Hepatocyte (in vitro differentiated cells): ENCODE data around the gene PHLDA2. TPM values are rescaled to one million over a fixed set of nuclear protein-coding genes. Genes with fewer than 3 reads are reported as not detected.

Experiments
- DNase-seq: peaks from one replicate; pipeline ENCODE4 v3.0.0-alpha.2; 2016; ENCODE audit warnings: low spot score
- H2AFZ ChIP-seq: fragments of 200-600 bp; sonication (generic); 2 replicates; pipeline ENCODE4 v1.6.0; 2016; ENCODE audit warnings: antibody characterized with exemption, mild to moderate bottlenecking
- H3K27ac ChIP-seq: fragments of 200-600 bp; sonication (generic); 2 replicates; pipeline ENCODE4 v1.5.1; 2016; ENCODE audit warnings: mild to moderate bottlenecking
- H3K27me3 ChIP-seq: fragments of 200-600 bp; sonication (generic); 2 replicates; pipeline ENCODE4 v1.6.1; 2016
- H3K36me3 ChIP-seq: fragments of 200-600 bp; sonication (generic); replicated peaks from 2 replicates; pipeline ENCODE4 v1.5.1; 2016; ENCODE audit warnings: low read depth; ENCODE audit not compliant: insufficient read depth
- H3K4me1 ChIP-seq: fragments of 200-600 bp; sonication (generic); 2 replicates; pipeline ENCODE4 v1.5.1; 2016; ENCODE audit warnings: mild to moderate bottlenecking, moderate library complexity; ENCODE audit not compliant: insufficient read depth
- H3K4me2 ChIP-seq: fragments of 200-600 bp; sonication (generic); 2 replicates; pipeline ENCODE4 v1.6.0; 2016
- H3K4me3 ChIP-seq: fragments of 200-600 bp; sonication (generic); 2 replicates; pipeline ENCODE4 v1.5.1; 2016; ENCODE audit warnings: mild to moderate bottlenecking
- H3K79me2 ChIP-seq: fragments of 200-600 bp; sonication (generic); 2 replicates; pipeline ENCODE4 v1.6.0; 2017; ENCODE audit warnings: mild to moderate bottlenecking
- H3K9me2 ChIP-seq: fragments of 200-600 bp; sonication (generic); replicated peaks from 2 replicates; pipeline ENCODE4 v1.6.0; 2017; ENCODE audit warnings: mild to moderate bottlenecking; ENCODE audit not compliant: insufficient read depth
- H3K9me3 ChIP-seq: fragments of 200-600 bp; sonication (generic); 2 replicates; pipeline ENCODE4 v1.5.1; 2016; ENCODE audit warnings: low read depth, mild to moderate bottlenecking
- H4K20me1 ChIP-seq: fragments of 200-600 bp; sonication (generic); 2 replicates; pipeline ENCODE4 v1.6.0; 2016; ENCODE audit warnings: mild to moderate bottlenecking; ENCODE audit not compliant: insufficient read depth, poor library complexity, severe bottlenecking
- CTCF ChIP-seq: fragments of 200-600 bp; sonication (generic); IDR thresholded peaks from 2 replicates; pipeline ENCODE4 v1.5.1; 2016; ENCODE audit warnings: antibody characterized with exemption, mild to moderate bottlenecking; ENCODE audit not compliant: poor library complexity
- EZH2 ChIP-seq: fragments of 200-600 bp; sonication (generic); IDR thresholded peaks from 2 replicates; pipeline ENCODE4 v1.6.1; 2016; ENCODE audit warnings: antibody characterized with exemption, mild to moderate bottlenecking, borderline replicate concordance
- EZH2phosphoT487 ChIP-seq: fragments of 200-600 bp; sonication (generic); IDR thresholded peaks from one replicate; pipeline ENCODE4 v1.6.1; 2018; ENCODE audit warnings: antibody characterized with exemption, mild to moderate bottlenecking, low read depth, moderate library complexity; ENCODE audit not compliant: unreplicated experiment, severe bottlenecking
- WGBS: methylation state at CpG from one replicate; pipeline ENCODE4 v1.1.6; 2016; ENCODE audit warnings: low lambda C conversion rate; ENCODE audit errors: missing lambda C conversion rate; 5-methylcytosine and 5-hydroxymethylcytosine counted together
- polyA plus RNA-seq: library from polyadenylated mRNA; unstranded; fragments of >200 nt; fragmentation: Nextera tagmentation; extraction: Ambion mirVana; gene quantifications from 2 replicates; pipeline ENCODE4 v1.2.1, GENCODE V29; 2016
- total RNA-seq: library from RNA; depleted of rRNA; stranded (reverse); fragments of >200 nt; gene quantifications from 2 replicates; pipeline ENCODE4 v1.2.3, GENCODE V29; 2014

The PHLDA2 gene
- total and polyA plus RNA-seq, 2 experiments from 2014 or later = 7.1 to 62.4 TPM

DNA sequence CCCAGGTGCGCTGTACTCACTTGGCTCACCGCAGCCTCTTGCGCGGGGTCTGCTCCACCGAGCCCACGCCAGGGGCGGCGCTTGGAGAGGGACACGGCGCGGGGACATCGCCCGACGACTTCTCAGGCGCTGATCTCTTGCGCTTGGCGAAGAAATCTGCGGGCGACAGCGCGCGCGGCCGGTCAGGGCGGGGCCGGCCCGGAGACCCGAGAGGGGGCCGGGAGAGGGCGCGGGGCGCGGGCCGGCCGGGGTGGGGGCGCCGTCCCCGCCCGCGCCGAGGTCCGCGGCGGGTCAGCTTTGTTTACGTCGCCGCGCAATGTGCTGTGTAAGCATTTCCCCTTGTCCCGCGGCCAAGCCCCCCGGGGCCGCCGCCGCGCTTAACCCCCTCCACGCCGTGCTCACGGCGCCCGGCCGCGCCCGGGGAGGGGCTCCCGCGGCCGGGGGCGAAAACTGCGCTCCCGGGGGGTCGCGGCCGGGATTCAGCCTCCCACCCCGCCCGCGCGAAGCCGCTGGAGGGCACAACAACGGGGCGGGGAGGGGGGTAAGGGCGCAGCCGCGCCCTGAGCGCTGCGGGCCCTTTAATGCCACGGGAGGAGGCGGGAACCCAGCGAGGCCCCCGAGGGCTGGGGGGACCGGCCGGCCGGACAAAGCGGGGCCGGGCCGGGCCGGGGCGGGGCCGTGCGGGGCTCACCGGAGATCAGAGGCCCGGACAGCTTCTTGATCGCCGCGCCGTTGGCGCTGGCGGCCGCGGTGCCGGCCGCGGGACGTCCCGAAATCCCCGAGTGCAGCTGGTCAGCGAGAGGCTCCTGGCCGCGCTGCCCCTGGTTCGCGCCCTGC lies 45.0 kb downstream of the PHLDA2 start:
- Histone ChIP-seq H3K27me3 (no peaks in the 10 kb centered on the region), H3K4me1 (peaks cover 20% of the 10 kb centered on the region), H3K4me3 (peak overlapping the region; percentile 95), H3K36me3 (peaks cover 3% of the 10 kb centered on the region), H3K4me2 (peak overlapping the region; percentile 95), H3K27ac (peak overlapping the region; percentile 94), H3K9me3 (no peaks in the 10 kb centered on the region), H3K79me2 (peaks cover 31% of the 10 kb centered on the region), H3K9me2 (no peaks in the 10 kb centered on the region), H4K20me1 (peaks cover 25% of the 10 kb centered on the region), H2AFZ (no peak overlapping the region)
- peak; percentile 58 for DNase-seq
- 2% methylated on average over 15 of the region's 119 CpGs for WGBS
- TF ChIP-seq EZH2phosphoT487 = no peak
- no peak for TF ChIP-seq EZH2
- TF ChIP-seq CTCF = no peak

- Histone ChIP-seq H3K4me3 (peak overlapping the region; percentile 95), H4K20me1 (peaks cover 25% of the 10 kb centered on the region), H3K9me3 (no peaks in the 10 kb centered on the region), H2AFZ (no peak overlapping the region), H3K4me2 (peak overlapping the region; percentile 95), H3K27ac (peak overlapping the region; percentile 94), H3K9me2 (no peaks in the 10 kb centered on the region), H3K27me3 (no peaks in the 10 kb centered on the region), H3K4me1 (peaks cover 20% of the 10 kb centered on the region), H3K79me2 (peaks cover 31% of the 10 kb centered on the region), H3K36me3 (peaks cover 3% of the 10 kb centered on the region)
- WGBS = 5% methylated on average over 24 of the region's 24 CpGs
- TF ChIP-seq EZH2 (no peak), CTCF (no peak), EZH2phosphoT487 (no peak)
- no peak for DNase-seq
Observed at GRCh38 chr11:2883640-2883978, 45.6 kb downstream of the PHLDA2 start.

DNA sequence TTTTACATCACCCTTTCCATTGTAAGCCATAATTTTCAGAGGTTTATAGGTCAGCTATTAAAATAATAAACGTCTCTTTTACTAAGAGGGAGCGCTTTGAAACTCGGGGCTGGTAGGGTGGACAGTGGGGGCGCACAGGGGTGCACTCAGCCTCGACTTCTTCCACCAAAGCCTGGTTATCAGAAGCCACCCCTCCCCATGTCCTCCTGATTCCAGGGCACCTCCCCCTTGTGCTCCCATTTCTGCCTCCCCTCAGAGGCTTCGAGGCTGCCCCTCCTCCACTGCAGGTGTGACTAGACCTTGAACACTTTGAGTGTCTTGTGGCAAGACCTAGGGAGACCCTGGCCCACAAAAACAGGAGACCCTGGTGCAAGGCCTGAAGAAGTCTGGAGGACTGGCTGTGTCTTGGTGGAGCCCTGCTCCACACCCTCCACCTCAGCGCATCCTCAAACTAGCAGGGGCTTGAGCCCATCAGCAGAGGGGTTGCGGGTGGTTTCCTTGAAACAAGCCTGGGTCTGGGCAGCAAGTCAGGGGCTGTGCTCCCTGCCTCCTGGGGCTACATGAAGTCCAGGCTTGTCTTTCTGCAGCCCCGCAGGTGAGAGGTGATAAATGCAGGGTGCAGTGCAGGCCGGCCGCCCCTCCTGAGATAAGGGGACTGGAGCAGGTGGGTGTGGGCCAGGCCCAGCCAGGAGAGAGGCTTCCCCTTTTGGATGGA lies 46.7 kb downstream of the PHLDA2 start:
- H2AFZ ChIP-seq = no peak overlapping the region
- peaks cover 20% of the 10 kb centered on the region for H3K4me1 ChIP-seq
- TF ChIP-seq CTCF (no peak), EZH2phosphoT487 (no peak), EZH2 (no peak)
- H3K4me3 ChIP-seq = peak overlapping the region; percentile 95
- H4K20me1 ChIP-seq = peaks cover 25% of the 10 kb centered on the region
- WGBS = 62% methylated on average over 11 of the region's 11 CpGs
- DNase-seq = peak; percentile 51
- no peaks in the 10 kb centered on the region for H3K9me2 ChIP-seq
- H3K36me3 ChIP-seq = peaks cover 3% of the 10 kb centered on the region
- H3K27me3 ChIP-seq = no peaks in the 10 kb centered on the region
- H3K9me3 ChIP-seq = no peaks in the 10 kb centered on the region
- H3K79me2 ChIP-seq = peaks cover 31% of the 10 kb centered on the region
- H3K27ac ChIP-seq = peak overlapping the region; percentile 94
- peak overlapping the region; percentile 95 for H3K4me2 ChIP-seq
